Adrenal gland (tissue), 12 donors: ENCODE data around the gene MAN1A1. TPM values are rescaled to one million over a fixed set of nuclear protein-coding genes. Genes with fewer than 3 reads are reported as not detected.

Experiments used
- DNase-seq, 7 donors: peaks; one replicate each; pipeline ENCODE4 v3.0.0-alpha.2; 2019 to 2020
- H3K27ac ChIP-seq, 5 donors: fragments of 200-600 bp; sonication (generic) in 4 of 5; 1 replicate in 3 of 5; 2 replicates in 2 of 5; pipeline versions ENCODE4 v1.5.1 to v1.8.0; 2016 to 2020; ENCODE audit warnings: mild to moderate bottlenecking in 1 of 5
- H3K27me3 ChIP-seq: fragments of 200-600 bp; 2 replicates; pipeline ENCODE4 v1.8.0; 2021
- H3K36me3 ChIP-seq, 2 donors: fragments of 200-600 bp; replicated peaks in 1 of 2; 1 replicate in 1 of 2; 2 replicates in 1 of 2; pipeline versions ENCODE4 v1.5.1 to v1.8.0; 2018 to 2022
- H3K4me1 ChIP-seq, 2 donors: fragments of 200-600 bp; replicated peaks in 1 of 2; 1 replicate in 1 of 2; 2 replicates in 1 of 2; pipeline versions ENCODE4 v1.5.1 to v1.8.0; 2018 to 2021
- H3K4me3 ChIP-seq, 4 donors: fragments of 200-600 bp; sonication (generic) in 3 of 4; one replicate each; pipeline ENCODE4 v1.5.1; 2016 to 2018
- H3K9me3 ChIP-seq, 3 donors: fragments of 200-600 bp; sonication (generic) in 1 of 3; replicated peaks in 1 of 3; 1 replicate in 2 of 3; 2 replicates in 1 of 3; pipeline versions ENCODE4 v1.5.1 to v1.8.0; 2016 to 2021
- CTCF ChIP-seq, 6 experiments: fragments of 450-650 bp in 4 of 6; fragments of 200-600 bp in 2 of 6; sonication (generic) in 1 of 6; IDR thresholded peaks; 1 replicate in 5 of 6; 2 replicates in 1 of 6; pipeline versions ENCODE4 v1.5.1 to v1.8.0; 2016 to 2021; ENCODE audit warnings: antibody characterized with exemption in 6 of 6, mild to moderate bottlenecking in 2 of 6, moderate library complexity in 1 of 6
- POLR2A ChIP-seq, 2 donors: fragments of 450-650 bp; IDR thresholded peaks; one replicate each; pipeline ENCODE4 v1.6.1; 2017; ENCODE audit warnings: antibody characterized with exemption in 2 of 2, mild to moderate bottlenecking in 2 of 2, moderate library complexity in 1 of 2
- WGBS, 4 donors: extraction: QIAGEN DNeasy Blood & Tissue Kit in 2 of 4; methylation state at CpG; one replicate each; pipeline versions ENCODE4 v1.1.5 to v1.1.7; 2013 to 2017; 5-methylcytosine and 5-hydroxymethylcytosine counted together
- intact Hi-C, 2 donors: fragments of 100-400 bp; cut with DNase I; formaldehyde crosslinking; loops; one replicate each; pipeline versions ENCODE4 v1.14.1 to v1.15.0; 2022 to 2023
- polyA plus RNA-seq, 3 donors: library from polyadenylated mRNA; stranded (reverse); fragments of 200-250 nt in 2 of 3; fragments of 350-450 nt in 1 of 3; fragmentation: Illumina TruSeq in 1 of 3; extraction: RNeasy Lipid Tissue Mini Kit (QIAGEN cat#74804) in 1 of 3; gene quantifications; one replicate each; pipeline ENCODE4 v1.2.3, GENCODE V29; 2013 to 2014
- total RNA-seq, 9 donors: library from RNA; depleted of rRNA in 4 of 9; stranded (reverse); fragments of >200 nt in 4 of 9; fragments of 120-200 nt in 1 of 9; fragmentation: NEBNext Ultra II Directional in 1 of 9; extraction: Animal tissue kit (Norgen Biotek cat#: 25700) in 1 of 9; gene quantifications; one replicate each; pipeline versions ENCODE4 v1.1.0 to v1.2.4, GENCODE V29; 2013 to 2023
- donor health status: healthy with polysubstance abuse.
- donor health status: Bipolar disorder and iron deficiency.
- donor health status: DM: yes; HTN: yes; CAD: no.
- donor health status: DM: no; HTN: no; CAD: no.
- donor health status: DM: no; HTN: no; CAD: no.
- donor health status: DM: yes; HTN: yes; CAD: no.

Gene MAN1A1
- total and polyA plus RNA-seq, 12 donors: 11.1 to 178 (median 108) TPM

GRCh38 chr6:119327810-119328209, 21.8 kb downstream of the MAN1A1 start:
- WGBS, 4 donors: 41 to 51% (median 46%) methylated on average over 2 of the region's 2 CpGs
- intact Hi-C loops: no loop called here

GRCh38 chr6:119326291-119327005, 23.1 kb downstream of the MAN1A1 start:
- WGBS, 4 donors: 93 to 96% (median 95%) methylated on average over 10 of the region's 10 CpGs
- no peak overlapping the region for H3K4me3 ChIP-seq
- TF ChIP-seq CTCF (IDR thresholded peaks at IDR 0.05) (no peak), POLR2A (IDR thresholded peaks at IDR 0.05) (no peak)
- peaks cover 0 to 28% of the 10 kb centered on the region in 2 donors for H3K4me1 ChIP-seq
- no peak for DNase-seq
- H3K27ac ChIP-seq: no peak overlapping the region
- H3K9me3 ChIP-seq: no peaks in the 10 kb centered on the region
- intact Hi-C loops: no loop called here
- peaks cover 0 to under 1% of the 10 kb centered on the region in 2 donors for H3K36me3 ChIP-seq
- H3K27me3 ChIP-seq: no peaks in the 10 kb centered on the region

More at GRCh38 chr6:119327810-119328209, 21.8 kb downstream of the MAN1A1 start:
- no peak overlapping the region for H3K4me3 ChIP-seq
- TF ChIP-seq CTCF (IDR thresholded peaks at IDR 0.05) (no peak), POLR2A (IDR thresholded peaks at IDR 0.05) (no peak)
- H3K27ac ChIP-seq: peak overlapping the region in 1 of 5 donors; percentile 1
- DNase-seq: peak in 4 of 7 donors; percentile 39 to 61 (median 53)
- peaks cover 0 to 4% of the 10 kb centered on the region in 2 donors for H3K36me3 ChIP-seq
- no peaks in the 10 kb centered on the region for H3K27me3 ChIP-seq
- no peaks in the 10 kb centered on the region for H3K9me3 ChIP-seq
- peaks cover 0 to 28% of the 10 kb centered on the region in 2 donors for H3K4me1 ChIP-seq

- TF ChIP-seq CTCF (IDR thresholded peaks at IDR 0.05): no peak
- no peak for TF ChIP-seq POLR2A (IDR thresholded peaks at IDR 0.05)
- Histone ChIP-seq H3K9me3 (no peaks in the 10 kb centered on the region), H3K27ac (no peak overlapping the region), H3K4me1 (peaks cover 3 to 34% of the 10 kb centered on the region in 2 donors), H3K27me3 (no peaks in the 10 kb centered on the region), H3K36me3 (no peaks in the 10 kb centered on the region), H3K4me3 (no peak overlapping the region)
- WGBS, 4 donors: 79 to 89% (median 80%) methylated on average over 11 of the region's 11 CpGs
- intact Hi-C loops: no loop called here
- no peak for DNase-seq
These were observed 23.8 kb downstream of the MAN1A1 start for GRCh38 chr6:119325559-119326265.

- intact Hi-C loops: no loop called here
- 36 to 61% (median 52%) methylated on average over 2 of the region's 2 CpGs for WGBS, 4 donors
These were observed 24.8 kb downstream of the MAN1A1 start for GRCh38 chr6:119324718-119325117.

More at GRCh38 chr6:119324718-119325117, 24.8 kb downstream of the MAN1A1 start:
- DNase-seq: no peak
- TF ChIP-seq CTCF (IDR thresholded peaks at IDR 0.05): no peak
- TF ChIP-seq POLR2A (IDR thresholded peaks at IDR 0.05): no peak
- Histone ChIP-seq H3K27ac (no peak overlapping the region), H3K4me1 (peaks cover 3 to 42% of the 10 kb centered on the region in 2 donors), H3K9me3 (no peaks in the 10 kb centered on the region), H3K27me3 (no peaks in the 10 kb centered on the region), H3K4me3 (no peak overlapping the region), H3K36me3 (no peaks in the 10 kb centered on the region)
